Left forelimb (tissue), 1 donor: ENCODE data around the gene MYH6.

Experiments used
- DNase-seq: peaks from one replicate; pipeline ENCODE4 v3.0.0-alpha.2; 2018; ENCODE audit warnings: low spot score

MYH6 gene

DNA sequence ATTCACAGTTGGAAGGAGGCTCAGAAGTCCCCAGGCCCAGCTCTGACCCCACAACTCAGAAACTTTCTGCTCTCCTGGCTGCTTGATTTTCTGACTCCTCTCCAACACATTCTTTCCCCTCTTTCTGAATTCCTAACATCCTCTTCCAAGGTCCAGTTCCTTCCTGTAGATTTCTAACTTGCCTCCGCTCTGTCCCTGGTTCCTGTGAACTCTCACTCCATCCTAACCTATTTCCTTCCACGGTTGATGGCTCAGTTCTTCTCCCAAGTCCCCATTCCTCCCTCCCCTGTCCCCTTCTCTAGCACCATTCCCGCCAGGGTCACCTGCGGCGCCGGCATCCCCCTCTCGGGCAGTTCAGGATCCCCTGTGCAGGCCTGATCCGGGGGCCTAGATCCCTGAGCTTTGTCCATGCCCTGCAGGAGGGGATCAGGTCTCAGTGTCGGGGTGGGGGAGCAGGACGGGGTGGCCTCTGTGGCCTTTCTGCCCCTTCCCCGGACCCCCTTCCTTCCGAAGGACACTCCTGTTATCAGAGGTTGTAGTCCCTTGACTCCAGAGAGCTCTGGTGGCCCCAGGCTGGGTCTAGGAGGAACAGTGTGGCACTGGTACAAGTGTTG lies 49.4 kb downstream of the MYH6 start:
- peak; percentile 46 for DNase-seq

DNA sequence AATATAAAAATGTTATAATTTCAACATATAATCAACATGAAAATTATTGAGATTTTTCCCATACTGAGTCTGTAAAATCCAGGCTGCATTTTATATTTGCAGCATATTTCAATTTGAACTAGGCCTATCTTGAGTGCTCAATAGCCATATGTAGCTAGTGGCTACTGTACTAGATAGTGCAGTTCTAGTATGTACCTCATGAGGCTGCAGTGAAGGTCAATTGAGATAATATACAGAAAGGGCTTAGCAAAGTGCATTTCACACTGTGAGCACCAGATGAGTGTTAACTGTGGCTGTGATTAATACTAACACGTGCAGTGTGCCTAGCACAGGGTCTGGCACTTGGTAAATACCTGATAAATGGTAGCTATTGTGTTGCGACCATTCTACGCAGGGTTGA lies 50.0 kb downstream of the MYH6 start:
- DNase-seq: peak; percentile 58

DNA sequence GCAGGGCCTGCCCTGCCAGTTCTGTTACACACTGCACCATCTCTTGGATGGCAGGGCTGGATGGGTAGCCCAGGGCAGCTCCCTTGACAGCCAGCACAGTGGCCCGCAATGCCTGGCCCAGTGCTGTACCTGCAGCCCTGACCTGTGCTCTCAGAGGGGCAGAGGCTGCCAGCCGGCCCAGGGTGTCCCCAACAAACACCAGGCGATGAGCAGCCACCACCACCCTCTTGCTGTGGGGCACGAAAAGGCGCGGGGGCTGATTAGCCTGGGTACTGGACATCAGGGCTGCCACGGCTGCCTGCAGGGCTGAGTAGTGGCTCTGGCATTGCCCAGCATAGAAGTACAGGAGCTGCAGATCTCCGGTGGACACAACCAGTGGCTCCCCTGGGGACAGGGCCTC lies 50.8 kb downstream of the MYH6 start:
- peak; percentile 49 for DNase-seq

GRCh38 chr14:23356662-23357061 lies 51.4 kb downstream of the MYH6 start:
- DNase-seq: peak; percentile 37

- DNase-seq: peak; percentile 61
Observed at GRCh38 chr14:23355871-23356435, 52.1 kb downstream of the MYH6 start.

DNA sequence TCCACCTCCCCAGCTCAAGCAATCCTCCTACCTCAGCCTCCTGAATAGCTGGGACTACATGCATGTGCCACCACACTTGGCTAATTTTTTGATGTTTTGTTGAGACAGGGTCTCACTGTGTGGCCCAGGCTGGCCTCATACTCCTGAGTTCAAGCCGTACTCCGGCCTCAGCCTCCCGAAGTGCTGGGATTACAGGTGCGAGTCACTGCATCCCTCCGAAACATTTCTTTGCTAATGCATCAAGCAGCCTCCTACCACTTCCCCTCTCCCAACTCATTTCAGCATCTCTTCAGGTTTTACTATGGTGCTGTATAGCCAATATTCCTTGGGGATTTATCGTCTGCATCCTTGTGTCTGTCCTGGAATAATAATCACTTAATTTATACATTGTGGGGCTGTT lies 53.1 kb downstream of the MYH6 start:
- DNase-seq: peak; percentile 46

DNA sequence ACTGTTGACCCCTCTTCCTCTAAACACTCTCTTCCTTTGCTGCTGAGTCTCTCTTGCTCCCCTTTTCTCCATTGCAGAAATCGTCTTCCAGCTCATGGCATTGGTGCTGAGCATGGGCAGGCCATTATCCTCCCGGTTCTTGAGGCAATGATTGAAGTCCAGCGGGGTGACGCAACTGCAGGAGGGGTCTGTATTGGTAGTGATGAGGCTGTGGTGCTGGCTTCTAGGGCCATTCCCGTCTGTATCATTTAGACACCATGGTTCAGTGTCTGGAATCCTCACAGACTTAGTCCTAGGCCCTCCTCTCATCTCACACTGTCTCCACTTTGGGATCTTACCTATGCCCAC lies 54.7 kb downstream of the MYH6 start:
- peak; percentile 2 for DNase-seq

DNA sequence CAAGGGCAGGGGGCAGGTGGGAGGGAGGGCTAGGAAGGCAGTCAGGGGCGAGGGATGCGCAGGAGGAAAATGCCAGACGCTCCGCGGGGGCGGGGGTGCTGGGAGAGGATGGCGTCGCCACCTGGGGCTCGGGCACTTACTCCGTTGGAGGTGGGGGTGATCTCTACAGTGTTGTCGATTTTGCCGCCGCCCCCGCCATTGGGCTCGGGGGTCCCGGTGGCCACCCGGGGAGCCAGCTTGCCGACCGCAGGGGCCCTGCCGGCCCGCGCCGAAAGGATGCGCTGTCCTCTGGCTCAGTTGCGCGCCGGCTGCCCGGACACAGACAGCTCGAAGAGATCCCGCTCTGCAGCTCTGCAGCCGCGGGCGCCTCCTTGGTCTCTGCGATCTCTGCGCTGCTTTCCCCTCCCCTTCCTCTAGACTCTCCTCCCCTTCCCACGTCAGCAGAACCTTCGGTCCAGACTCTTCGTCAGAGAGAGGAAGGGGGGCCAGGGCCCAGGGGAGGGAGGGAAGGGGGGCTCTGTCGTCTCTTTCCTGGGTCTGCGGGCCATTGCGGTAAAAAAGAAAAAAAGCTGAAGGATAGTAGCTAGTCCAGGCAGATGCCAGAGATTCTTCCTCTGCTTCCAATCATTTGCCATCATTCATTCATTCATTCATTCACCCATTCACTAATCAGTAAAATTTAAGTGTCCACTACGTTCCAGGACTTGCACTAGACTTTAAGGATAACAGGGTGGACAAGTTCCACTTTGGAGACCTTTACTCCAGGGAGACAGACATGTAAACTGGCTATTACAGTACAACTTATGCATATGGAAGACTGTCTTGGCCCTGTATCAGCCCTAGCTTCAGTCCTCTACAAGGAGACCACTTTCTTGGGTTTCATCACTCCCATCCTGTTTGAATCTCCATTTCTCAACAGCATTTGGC lies 55.3 kb downstream of the MYH6 start, which contains the start of gene SLC22A17:
Gene SLC22A17, minus strand, starts transcription at position 382 of the 927 bp plus-strand sequence.
- DNase-seq: peak; percentile 90

- peak; percentile 55 for DNase-seq
Observed at GRCh38 chr14:23351681-23352505, 56.2 kb downstream of the MYH6 start.

DNA sequence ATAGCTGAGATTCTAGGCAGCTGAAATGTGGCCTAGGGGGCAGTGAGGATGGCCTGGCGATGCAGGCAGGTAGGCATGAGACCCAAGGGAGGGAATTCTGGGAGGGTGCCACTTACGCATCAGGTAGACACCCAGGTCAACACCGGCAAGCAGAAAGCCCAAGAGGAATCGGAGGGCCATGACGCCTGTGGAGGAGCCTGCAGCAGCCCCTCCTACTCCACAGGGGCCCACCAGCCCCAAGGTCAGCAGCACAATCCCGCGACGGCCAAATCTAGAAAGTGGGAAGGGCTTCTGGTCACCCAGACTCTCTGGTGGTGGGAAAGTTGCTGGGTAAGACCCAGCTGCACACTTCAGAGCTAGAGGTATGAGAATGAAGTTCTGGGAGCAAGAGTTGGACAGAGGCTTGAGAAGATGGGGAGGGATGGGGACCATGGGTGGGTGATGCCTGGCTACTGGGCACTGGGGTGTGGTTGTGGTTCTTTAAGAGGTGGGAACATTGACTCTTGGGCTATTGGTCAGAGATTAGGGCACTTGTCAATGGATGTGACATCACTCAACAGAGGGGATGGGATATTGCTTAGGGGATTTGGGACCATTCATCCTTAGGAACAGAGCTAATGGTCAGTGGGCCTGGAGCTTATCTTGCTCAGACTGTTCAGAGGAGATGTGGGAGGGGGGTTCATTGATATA lies 58.8 kb downstream of the MYH6 start:
- DNase-seq: no peak

DNA sequence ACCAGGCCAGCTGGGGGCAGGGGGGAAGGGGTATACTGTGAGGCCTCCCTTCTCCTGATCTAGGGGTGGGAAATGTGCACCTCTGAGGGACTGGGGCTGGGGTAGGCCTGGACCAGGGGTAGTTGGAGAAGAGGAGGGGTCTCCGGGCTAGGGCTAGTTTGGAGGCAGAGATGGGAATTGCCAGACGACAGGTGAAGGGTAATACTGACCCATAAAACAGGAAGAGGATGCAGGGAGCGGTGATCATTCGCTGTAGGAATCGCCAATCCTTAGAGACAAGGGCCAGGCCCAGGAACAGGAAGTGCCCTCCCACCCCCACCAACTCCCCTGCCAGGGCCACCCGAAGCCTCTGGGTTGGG lies 59.8 kb downstream of the MYH6 start:
- peak; percentile 41 for DNase-seq

- DNase-seq: peak; percentile 63
Observed at GRCh38 chr14:23347406-23348296, 60.4 kb downstream of the MYH6 start.

- peak; percentile 52 for DNase-seq
Observed at GRCh38 chr14:23346693-23347405, 61.2 kb downstream of the MYH6 start.

GRCh38 chr14:23345987-23346692 lies 61.9 kb downstream of the MYH6 start:
- no peak for DNase-seq

- peak; percentile 30 for DNase-seq
Observed at GRCh38 chr14:23344481-23344880, 63.6 kb downstream of the MYH6 start.

DNA sequence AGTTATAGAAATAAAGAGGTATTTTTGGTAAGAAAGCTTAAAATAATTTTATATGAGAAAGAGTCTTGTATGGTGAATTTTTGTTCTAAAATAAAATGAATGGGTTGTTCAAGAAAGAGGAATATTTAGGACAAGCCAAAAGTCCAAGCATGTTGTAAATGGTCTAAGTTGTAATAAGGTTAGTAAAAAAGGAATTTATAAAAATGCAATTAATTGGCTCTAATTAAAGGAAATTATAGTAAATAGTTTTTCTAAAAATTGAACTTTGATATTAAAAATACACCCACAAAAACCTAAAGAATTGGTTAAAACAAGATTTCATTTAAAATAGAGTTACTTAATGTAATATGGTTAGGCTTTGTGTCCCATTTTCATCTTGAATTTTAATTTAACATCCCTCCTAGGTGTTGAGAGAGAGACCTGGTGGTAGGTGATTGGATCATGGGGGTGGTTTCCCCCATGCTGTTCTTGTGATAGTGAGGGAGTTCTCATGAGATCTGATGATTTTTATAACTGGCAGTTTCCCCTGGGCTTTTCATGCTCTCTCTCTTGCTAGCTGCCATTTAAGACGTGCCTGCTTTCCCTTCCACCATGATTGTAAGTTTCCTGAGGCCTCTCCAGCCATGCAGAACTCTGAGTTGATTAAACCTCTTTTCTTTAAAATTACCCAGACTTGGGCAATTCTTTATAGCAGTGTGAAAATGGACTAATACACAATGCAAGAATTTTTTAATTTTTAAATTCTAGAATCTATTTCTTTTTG lies 68.4 kb downstream of the MYH6 start:
- DNase-seq: no peak

DNA sequence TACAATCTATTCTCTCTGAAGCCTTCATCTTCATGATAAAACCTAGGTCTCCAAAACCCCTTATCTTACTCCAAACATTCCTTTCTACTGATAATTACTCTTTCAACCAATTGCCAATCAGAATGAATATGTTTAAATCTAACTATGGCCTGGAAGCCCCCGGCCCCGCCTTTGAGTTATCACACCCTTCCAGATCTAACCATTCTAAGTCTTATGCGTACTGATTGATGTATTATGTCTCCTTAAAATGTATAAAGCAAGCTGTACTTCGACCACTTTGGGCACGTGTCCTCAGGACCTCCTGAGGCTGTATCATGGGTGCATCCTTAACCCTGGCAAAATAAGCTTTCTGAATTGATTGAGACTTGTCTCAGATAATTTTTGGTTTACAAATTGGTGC lies 72.5 kb downstream of the MYH6 start:
- DNase-seq: no peak
